Measurements from ENCODE around the gene EHD4.

Gene EHD4

DNA sequence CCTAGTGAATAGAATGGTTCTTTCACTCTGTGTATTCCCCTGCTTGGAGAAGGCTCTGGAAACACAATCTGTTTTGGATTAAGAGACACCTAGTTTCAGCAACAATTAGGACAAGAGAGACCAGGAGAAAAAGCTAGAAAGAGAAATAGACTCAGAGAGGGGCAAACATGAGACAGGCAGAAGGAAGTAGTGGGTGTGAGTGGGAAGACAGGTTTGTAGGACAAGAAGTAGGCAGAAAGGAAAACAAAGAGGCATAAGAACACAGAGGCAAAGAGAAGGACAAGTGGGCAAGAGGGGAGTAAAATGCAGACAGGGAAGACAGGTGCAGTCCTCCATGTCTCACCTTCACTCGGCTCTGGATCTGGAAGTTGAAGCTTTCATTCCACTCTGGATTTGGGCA is 35.0 kb upstream of the EHD4 start:
- no peak for TF ChIP-seq JUND (IDR thresholded peaks at IDR 0.05; ENCODE audit: low read depth)
- no peak for DNase-seq (ENCODE audit: low read depth in 1 of 2, low spot score in 1 of 2)
- in situ Hi-C loops (cut with HindIII; ENCODE audit: low pct_unique_long_range_greater_than_20kb, low sequenced_read_pairs), result no loop called here

DNA sequence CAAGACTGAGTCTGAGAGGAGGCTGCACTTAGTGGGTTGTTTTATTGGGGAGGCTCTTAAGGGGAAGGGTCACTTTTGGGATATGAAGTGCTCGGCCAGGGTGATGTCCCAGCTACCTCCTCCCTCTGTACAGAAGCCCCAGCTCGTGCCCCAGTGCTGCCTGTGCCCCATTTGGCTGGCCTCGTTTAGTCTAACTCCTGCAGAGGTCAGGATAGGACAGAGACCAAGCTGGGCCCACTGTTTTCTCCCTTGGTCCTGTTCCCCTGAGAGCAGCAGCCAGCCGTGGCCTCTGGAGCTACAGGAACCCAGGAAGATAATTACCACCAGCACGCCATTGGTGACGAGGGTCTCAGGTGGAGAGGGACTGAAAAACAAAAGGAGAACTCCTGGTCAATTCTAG is 30.0 kb upstream of the EHD4 start:
- in situ Hi-C loops (cut with HindIII; ENCODE audit: low pct_unique_long_range_greater_than_20kb, low sequenced_read_pairs), result no loop called here
- no peak for TF ChIP-seq JUND (IDR thresholded peaks at IDR 0.05; ENCODE audit: low read depth)
- DNase-seq (ENCODE audit: low read depth in 1 of 2, low spot score in 1 of 2), result no peak

DNA sequence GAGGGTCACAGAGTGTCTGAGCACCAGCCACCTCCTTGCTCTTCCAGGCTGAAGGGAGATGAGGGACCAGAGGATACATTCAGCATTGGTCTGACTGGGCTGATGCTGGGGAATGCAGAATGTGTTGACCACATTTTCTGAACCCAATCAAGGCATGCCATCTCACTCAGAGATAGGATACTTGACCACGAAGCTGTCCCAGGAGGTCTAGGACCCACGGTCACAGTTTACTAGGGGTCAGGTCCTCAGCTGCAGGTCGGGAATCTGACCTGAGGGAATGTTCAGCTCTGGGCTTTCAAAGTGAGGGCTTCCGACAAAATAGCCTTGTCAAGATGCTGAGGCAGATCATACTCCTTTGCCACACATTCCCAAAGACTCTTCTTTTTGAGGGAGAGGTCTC is 28.9 kb upstream of the EHD4 start:
- no peak for TF ChIP-seq JUND (IDR thresholded peaks at IDR 0.05; ENCODE audit: low read depth)
- no peak for DNase-seq (ENCODE audit: low read depth in 1 of 2, low spot score in 1 of 2)
- in situ Hi-C loops (cut with HindIII; ENCODE audit: low pct_unique_long_range_greater_than_20kb, low sequenced_read_pairs), result no loop called here

DNA sequence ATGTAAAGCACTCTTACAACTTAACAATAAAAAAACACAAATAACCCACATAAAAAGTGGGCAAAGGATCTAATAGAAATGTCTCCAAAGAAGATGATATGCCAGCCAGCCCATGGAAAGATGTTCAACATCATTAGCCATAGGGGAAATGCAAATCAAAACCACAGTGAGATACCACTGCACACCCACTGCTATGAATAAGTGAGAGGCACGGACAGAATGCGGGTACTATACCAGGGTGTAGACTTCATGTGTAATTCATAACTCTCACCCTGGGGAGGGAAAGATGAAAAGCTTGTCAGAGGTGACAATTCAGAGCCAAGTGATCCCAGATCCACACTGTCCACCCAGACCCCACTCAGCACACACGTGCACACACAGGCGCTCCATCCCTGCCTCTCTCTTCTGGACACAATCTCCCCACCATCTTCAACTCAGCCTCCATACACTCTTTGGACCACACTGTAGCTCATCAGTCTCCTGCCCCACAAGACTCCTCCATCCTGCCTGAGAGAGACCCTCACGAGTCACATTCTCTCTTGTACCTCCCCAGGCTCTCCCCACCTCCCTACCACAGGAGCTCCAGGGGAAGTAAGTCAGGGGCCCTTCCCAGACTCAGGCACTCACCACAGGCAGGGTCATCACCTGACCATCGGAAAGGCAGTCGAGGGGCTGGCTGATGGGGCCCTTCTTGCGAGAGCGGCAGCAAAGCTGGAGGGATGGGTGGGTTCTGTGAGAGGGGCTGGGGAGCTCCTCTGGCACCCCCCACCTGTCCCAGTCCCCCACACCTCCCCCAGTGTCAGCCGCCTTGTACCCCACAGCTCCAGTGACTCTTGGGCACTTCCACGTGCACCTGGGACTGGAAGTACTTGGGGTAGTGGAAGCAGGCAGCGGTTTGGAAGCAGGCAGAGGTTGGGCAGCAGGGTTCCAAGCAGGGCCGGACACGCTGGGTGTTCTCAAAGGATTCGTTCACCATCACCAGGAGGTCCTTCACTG is 27.2 kb upstream of the EHD4 start:
- DNase-seq (ENCODE audit: low read depth in 1 of 2, low spot score in 1 of 2), result no peak
- no peak for TF ChIP-seq JUND (IDR thresholded peaks at IDR 0.05; ENCODE audit: low read depth)
- in situ Hi-C loops (cut with HindIII; ENCODE audit: low pct_unique_long_range_greater_than_20kb, low sequenced_read_pairs), result no loop called here

DNA sequence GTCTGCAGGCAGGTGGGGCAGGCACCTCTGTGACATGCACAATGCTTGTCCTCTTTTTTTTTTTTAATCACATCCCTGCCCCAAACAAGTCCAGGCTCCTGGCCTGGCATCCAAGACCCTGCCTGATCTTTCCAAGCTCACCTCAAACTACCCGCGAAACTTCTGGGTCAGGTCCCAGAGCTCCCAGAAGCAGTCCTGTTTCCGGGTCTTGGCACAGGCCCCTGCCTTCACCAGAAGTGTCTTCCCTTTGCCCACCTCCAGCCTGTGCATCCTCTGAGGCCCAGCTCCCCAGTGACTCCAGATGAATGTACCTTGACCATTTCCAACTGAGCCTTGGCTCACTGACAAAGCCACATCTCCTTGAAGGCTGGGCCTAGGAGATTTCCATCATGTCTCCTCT is 25.5 kb upstream of the EHD4 start:
- in situ Hi-C loops (cut with HindIII; ENCODE audit: low pct_unique_long_range_greater_than_20kb, low sequenced_read_pairs), result no loop called here
- DNase-seq (ENCODE audit: low read depth in 1 of 2, low spot score in 1 of 2), result no peak
- TF ChIP-seq JUND (IDR thresholded peaks at IDR 0.05; ENCODE audit: low read depth), result no peak

DNA sequence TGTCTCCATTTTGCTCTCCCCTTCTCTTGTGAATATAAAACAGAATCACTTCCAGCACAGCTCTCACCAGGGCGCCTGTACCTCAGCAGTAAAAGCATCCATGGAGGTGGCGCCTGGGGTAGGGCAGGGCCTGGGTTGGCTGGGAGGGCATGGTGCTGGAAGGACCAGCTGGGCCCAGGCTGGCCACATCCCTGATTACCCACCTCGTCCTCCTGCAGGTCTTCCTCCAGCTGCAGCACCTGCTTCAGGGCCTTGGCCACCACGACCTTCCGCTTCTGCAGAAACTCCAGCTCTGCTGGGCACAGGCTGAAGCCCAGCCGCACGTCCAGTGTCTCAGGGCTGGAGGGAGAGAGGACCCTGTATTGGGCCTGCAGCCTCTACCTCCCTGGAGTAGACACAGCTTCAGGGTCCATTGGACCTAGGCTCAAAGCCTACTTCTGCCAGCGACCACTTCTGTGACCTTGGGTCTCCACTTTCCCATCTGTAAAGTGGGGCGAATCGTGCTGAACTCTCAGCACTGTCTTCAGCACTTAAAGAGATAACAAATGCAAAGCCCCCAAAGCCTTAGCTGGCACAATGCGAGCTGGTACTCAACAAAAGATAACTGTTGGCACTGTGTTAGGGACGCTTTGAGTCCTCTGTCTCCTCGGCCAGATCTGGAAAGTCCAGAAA is 24.7 kb upstream of the EHD4 start:
- no peak for TF ChIP-seq JUND (IDR thresholded peaks at IDR 0.05; ENCODE audit: low read depth)
- DNase-seq (ENCODE audit: low read depth in 1 of 2, low spot score in 1 of 2), result no peak
- in situ Hi-C loops (cut with HindIII; ENCODE audit: low pct_unique_long_range_greater_than_20kb, low sequenced_read_pairs), result no loop called here

DNA sequence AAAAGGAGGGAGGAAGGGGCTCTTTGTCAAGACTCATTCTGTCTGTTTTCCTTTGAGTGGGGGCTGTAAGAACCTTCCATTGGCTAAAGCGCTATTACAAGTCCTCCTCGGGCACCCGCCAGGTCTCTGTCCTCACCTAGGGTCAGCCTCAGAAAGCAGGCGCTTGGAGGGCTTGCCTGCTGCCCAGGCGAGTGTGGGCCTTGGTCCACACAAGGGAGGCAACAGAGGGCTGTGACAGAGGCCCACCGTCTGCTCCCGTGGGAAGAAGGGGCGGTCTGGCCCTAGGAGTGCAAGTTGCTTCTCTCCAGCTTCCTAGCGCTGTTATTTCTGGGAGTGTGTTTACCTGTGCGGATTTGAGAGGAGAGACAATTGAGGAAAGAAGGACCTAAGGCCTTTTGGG is 24.0 kb upstream of the EHD4 start:
- in situ Hi-C loops (cut with HindIII; ENCODE audit: low pct_unique_long_range_greater_than_20kb, low sequenced_read_pairs), result no loop called here
- no peak for DNase-seq (ENCODE audit: low read depth in 1 of 2, low spot score in 1 of 2)
- no peak for TF ChIP-seq JUND (IDR thresholded peaks at IDR 0.05; ENCODE audit: low read depth)

DNA sequence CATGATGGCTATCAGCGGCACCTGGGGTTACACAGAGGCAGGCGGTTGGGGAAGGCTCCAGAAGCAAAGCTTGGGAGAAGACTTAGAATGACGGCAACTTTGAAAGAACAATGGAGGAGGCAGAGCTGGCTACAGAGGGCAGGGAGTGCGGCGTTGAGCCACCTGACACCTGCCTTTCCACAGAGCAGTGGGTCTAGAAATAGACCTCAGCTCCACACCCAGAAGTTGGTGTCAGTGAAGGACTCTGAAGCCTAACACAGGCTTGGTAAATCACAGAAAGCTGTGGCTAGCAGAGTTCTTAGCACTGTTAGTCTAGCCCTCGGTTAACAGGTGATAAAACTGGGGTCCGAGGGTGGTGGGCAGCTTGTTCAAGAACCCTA is 23.1 kb upstream of the EHD4 start:
- no peak for TF ChIP-seq JUND (IDR thresholded peaks at IDR 0.05; ENCODE audit: low read depth)
- no peak for DNase-seq (ENCODE audit: low read depth in 1 of 2, low spot score in 1 of 2)
- in situ Hi-C loops (cut with HindIII; ENCODE audit: low pct_unique_long_range_greater_than_20kb, low sequenced_read_pairs), result no loop called here

DNA sequence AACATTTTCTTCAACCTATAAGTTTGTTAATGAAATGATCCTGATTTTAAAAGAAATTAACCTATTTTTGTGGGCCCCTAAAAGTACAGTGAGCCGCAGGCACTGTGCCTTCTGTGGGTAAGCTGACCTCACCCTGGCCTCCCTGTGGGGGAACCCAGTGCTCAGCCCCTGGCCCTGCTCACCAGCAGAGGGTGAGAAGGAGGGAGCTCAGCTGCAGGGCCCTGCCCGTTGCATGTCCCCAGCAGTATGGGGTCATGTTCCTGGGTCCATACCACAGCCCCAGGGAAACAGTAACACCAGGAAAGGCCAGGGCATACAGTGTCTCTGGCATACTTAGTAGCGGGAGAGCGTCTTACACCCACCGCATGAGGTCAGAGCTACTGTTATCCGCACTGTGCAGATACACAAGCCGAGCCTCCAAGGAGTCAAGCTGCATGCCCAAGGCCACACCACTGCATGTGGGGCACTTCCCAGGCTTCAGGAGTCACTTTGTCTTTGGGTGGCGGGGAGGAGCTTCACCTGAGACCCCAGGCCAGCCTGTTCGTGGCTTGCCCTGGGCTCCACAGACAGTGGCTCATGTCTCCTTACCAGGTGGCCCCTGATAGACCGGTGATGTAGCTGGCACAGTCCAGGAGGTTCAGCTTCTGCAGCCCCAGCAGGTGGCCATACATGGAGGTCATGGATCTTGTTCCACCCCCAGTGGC is 22.6 kb upstream of the EHD4 start:
- in situ Hi-C loops (cut with HindIII; ENCODE audit: low pct_unique_long_range_greater_than_20kb, low sequenced_read_pairs), result no loop called here
- TF ChIP-seq JUND (IDR thresholded peaks at IDR 0.05; ENCODE audit: low read depth), result no peak
- no peak for DNase-seq (ENCODE audit: low read depth in 1 of 2, low spot score in 1 of 2)

DNA sequence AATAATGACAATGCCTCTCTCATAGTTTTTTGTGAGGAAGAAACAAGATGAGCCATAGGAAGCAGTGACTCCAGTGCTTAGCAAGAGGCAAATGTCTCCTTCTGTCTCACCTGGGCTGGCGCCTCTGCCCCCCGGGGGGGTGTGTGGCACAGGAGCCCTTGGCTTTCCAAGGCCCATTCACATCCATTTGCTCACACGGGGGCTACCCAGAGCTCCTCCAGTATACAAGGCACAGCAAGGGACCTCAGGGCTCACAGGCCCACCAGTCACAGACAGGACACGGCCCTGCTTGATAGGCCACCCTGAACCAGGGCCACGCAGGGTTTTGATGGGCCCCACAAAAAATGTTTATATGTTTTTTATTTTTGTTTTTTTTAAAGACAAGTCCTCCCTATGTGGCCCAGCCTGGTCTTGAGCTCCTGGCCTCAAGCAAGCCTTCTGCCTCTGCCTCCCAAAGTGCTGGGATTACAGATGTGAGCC is 21.9 kb upstream of the EHD4 start:
- no peak for DNase-seq (ENCODE audit: low read depth in 1 of 2, low spot score in 1 of 2)
- in situ Hi-C loops (cut with HindIII; ENCODE audit: low pct_unique_long_range_greater_than_20kb, low sequenced_read_pairs), result no loop called here
- no peak for TF ChIP-seq JUND (IDR thresholded peaks at IDR 0.05; ENCODE audit: low read depth)

DNA sequence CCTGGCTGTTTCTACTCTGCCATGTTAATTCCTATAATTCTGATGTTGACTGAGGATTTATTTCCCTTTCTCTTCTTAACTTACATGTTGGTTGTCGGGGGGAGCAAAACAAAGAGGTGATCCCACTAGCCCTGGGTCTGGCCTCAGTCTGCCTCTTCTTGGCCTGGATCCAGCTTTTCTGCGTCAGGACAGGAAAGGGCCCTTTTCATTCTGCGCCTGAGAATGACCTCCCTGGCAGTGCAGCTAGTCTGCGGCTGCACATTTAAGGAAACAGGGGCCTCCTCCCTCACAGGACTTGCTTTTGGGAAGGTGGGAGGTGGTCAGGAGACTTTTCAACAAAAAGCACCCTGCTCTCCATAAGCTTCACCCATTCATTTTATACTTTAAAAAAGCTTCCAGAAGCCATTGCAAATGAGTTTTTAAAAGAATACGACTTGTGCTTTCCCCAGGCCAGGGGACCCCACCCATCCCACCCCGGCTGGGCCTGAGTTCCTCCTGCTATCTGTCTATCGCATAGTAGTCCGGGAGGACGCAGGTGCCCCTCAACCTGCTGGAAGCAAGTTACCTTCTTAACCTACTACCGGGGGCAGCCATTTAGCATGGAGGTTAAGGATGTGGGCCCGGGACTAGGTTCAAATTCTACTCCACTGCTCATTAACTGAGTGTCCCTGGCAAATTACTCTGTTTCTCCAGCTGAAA is 21.3 kb upstream of the EHD4 start:
- no peak for TF ChIP-seq JUND (IDR thresholded peaks at IDR 0.05; ENCODE audit: low read depth)
- in situ Hi-C loops (cut with HindIII; ENCODE audit: low pct_unique_long_range_greater_than_20kb, low sequenced_read_pairs), result no loop called here
- DNase-seq (ENCODE audit: low read depth in 1 of 2, low spot score in 1 of 2), result no peak

DNA sequence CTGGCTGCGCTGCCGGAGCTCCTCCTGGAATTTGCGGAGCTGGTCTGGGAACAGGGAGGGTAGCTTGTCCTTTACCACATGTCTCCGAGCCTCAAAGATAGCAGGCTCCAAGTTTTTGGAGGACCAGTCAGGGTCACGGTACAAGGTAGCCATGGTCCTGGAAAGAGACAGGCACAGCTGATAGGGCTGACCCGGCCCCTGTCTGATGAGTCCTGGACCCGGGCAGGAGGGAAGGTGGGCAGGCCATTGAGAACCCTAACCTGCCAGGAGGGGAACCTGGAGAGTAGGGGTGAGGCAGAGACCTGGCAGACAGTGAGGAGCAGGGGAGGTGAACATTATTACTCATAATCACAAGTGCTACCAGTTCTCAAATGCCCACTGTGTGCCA is 20.4 kb upstream of the EHD4 start:
- in situ Hi-C loops (cut with HindIII; ENCODE audit: low pct_unique_long_range_greater_than_20kb, low sequenced_read_pairs), result no loop called here
- TF ChIP-seq JUND (IDR thresholded peaks at IDR 0.05; ENCODE audit: low read depth), result no peak
- DNase-seq (ENCODE audit: low read depth in 1 of 2, low spot score in 1 of 2), result no peak

All from T47D (cell line).